ENCODE data around the gene SLC35E1.

The SLC35E1 gene

DNA sequence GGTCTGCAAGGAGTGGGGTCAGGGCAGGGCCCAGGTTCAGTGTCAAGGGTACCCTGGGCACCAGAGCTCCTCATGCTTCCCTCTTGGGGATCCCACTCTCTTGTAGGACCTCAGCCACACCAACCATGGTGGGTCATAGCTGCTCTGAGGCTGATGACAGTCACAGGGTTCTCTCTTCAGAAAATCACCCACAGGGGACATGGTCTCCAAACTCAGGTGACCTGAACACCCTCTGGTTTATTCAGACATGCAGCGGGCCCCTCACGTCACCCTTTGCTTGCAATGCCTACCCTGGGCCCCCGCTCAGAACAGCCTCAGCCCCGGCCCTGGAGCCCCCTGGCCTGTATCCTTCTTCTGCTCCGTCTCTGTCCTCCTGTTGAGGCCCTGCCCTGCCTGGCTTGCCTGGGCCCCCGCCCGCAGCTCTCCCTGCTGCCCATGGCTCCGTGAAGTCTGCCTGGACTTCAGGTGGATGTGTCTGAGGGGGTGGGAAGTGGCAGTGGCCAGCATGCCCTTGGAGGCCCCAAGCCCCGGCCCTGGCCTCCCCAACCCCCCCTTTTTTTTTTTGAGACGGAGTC is 50.4 kb downstream of the SLC35E1 start:
- H2AFZ ChIP-seq (ENCODE audit: low read depth, low read length): no peak overlapping the region
- no peak for ATAC-seq (ENCODE audit: insufficient read depth, low read depth)
- no peaks in the 10 kb centered on the region for H3K4me1 ChIP-seq (ENCODE audit: insufficient read depth, low read length)
- H3K36me3 ChIP-seq (ENCODE audit: insufficient read depth, low read length): peaks cover 95% of the 10 kb centered on the region
- H3K79me2 ChIP-seq (ENCODE audit: insufficient read depth, low read length): peaks cover 8% of the 10 kb centered on the region; the same call in 1 of the 2 replicates
- no peak overlapping the region for H3K9ac ChIP-seq (ENCODE audit: low read depth, low read length)
- no peaks in the 10 kb centered on the region for H3K27me3 ChIP-seq (ENCODE audit: insufficient read depth, low read length, poor library complexity)
- H3K4me3 ChIP-seq (ENCODE audit: low read depth in 1 of 2, low read length in 2 of 2): no peak overlapping the region
- TF ChIP-seq EZH2 (IDR thresholded peaks at IDR 0.05; ENCODE audit: borderline replicate concordance, low read depth, low read length, severe bottlenecking) (no peak), CTCF (IDR thresholded peaks at IDR 0.05; ENCODE audit: borderline replicate concordance, extremely low read depth, low read length, poor library complexity, severe bottlenecking) (no peak)
- no peak overlapping the region for H3K27ac ChIP-seq (ENCODE audit: low read length)
- no peak overlapping the region for H3K4me2 ChIP-seq (ENCODE audit: insufficient read depth, low read length)
- H3K9me3 ChIP-seq (ENCODE audit: insufficient read depth, low read length, severe bottlenecking): no peaks in the 10 kb centered on the region
- peaks cover 78% of the 10 kb centered on the region for H4K20me1 ChIP-seq (ENCODE audit: insufficient read depth, low read length)
- DNase-seq: no peak

GRCh38 chr19:16520986-16521624 is 51.1 kb downstream of the SLC35E1 start:
- no peak overlapping the region for H3K9ac ChIP-seq (ENCODE audit: low read depth, low read length)
- no peaks in the 10 kb centered on the region for H3K4me1 ChIP-seq (ENCODE audit: insufficient read depth, low read length)
- H3K79me2 ChIP-seq (ENCODE audit: insufficient read depth, low read length): peaks cover 6% of the 10 kb centered on the region; the same call in 1 of the 2 replicates
- TF ChIP-seq EZH2 (IDR thresholded peaks at IDR 0.05; ENCODE audit: borderline replicate concordance, low read depth, low read length, severe bottlenecking) (no peak), CTCF (IDR thresholded peaks at IDR 0.05; ENCODE audit: borderline replicate concordance, extremely low read depth, low read length, poor library complexity, severe bottlenecking) (no peak)
- H3K36me3 ChIP-seq (ENCODE audit: insufficient read depth, low read length): peaks cover 91% of the 10 kb centered on the region
- H3K4me2 ChIP-seq (ENCODE audit: insufficient read depth, low read length): no peak overlapping the region
- H2AFZ ChIP-seq (ENCODE audit: low read depth, low read length): no peak overlapping the region
- no peak overlapping the region for H3K4me3 ChIP-seq (ENCODE audit: low read depth in 1 of 2, low read length in 2 of 2)
- DNase-seq (no peak), ATAC-seq (ENCODE audit: insufficient read depth, low read depth) (no peak)
- no peak overlapping the region for H3K27ac ChIP-seq (ENCODE audit: low read length)
- no peaks in the 10 kb centered on the region for H3K27me3 ChIP-seq (ENCODE audit: insufficient read depth, low read length, poor library complexity)
- peaks cover 74% of the 10 kb centered on the region for H4K20me1 ChIP-seq (ENCODE audit: insufficient read depth, low read length)
- no peaks in the 10 kb centered on the region for H3K9me3 ChIP-seq (ENCODE audit: insufficient read depth, low read length, severe bottlenecking)

- H3K79me2 ChIP-seq (ENCODE audit: insufficient read depth, low read length): peaks cover 6% of the 10 kb centered on the region; the same call in 1 of the 2 replicates
- peaks cover 68% of the 10 kb centered on the region for H4K20me1 ChIP-seq (ENCODE audit: insufficient read depth, low read length)
- H3K9me3 ChIP-seq (ENCODE audit: insufficient read depth, low read length, severe bottlenecking): no peaks in the 10 kb centered on the region
- H3K4me2 ChIP-seq (ENCODE audit: insufficient read depth, low read length): no peak overlapping the region
- no peak overlapping the region for H3K27ac ChIP-seq (ENCODE audit: low read length)
- no peak overlapping the region for H2AFZ ChIP-seq (ENCODE audit: low read depth, low read length)
- no peak overlapping the region for H3K4me3 ChIP-seq (ENCODE audit: low read depth in 1 of 2, low read length in 2 of 2)
- H3K9ac ChIP-seq (ENCODE audit: low read depth, low read length): no peak overlapping the region
- H3K4me1 ChIP-seq (ENCODE audit: insufficient read depth, low read length): no peaks in the 10 kb centered on the region
- no peak for ATAC-seq (ENCODE audit: insufficient read depth, low read depth)
- H3K36me3 ChIP-seq (ENCODE audit: insufficient read depth, low read length): peaks cover 83% of the 10 kb centered on the region
- H3K27me3 ChIP-seq (ENCODE audit: insufficient read depth, low read length, poor library complexity): no peaks in the 10 kb centered on the region
- DNase-seq: no peak
- TF ChIP-seq EZH2 (IDR thresholded peaks at IDR 0.05; ENCODE audit: borderline replicate concordance, low read depth, low read length, severe bottlenecking): no peak
- no peak for TF ChIP-seq CTCF (IDR thresholded peaks at IDR 0.05; ENCODE audit: borderline replicate concordance, extremely low read depth, low read length, poor library complexity, severe bottlenecking)
Measured at GRCh38 chr19:16520074-16520973, 51.9 kb downstream of the SLC35E1 start.

Data from DND-41 (cell line).